Hepatocyte (in vitro differentiated cells): Measurements from ENCODE around the gene CYGB.

Source experiments
- EZH2 ChIP-seq: fragments of 200-600 bp; sonication (generic); IDR thresholded peaks from 2 replicates; pipeline ENCODE4 v1.6.1; 2016; ENCODE audit warnings: antibody characterized with exemption, mild to moderate bottlenecking, borderline replicate concordance
- EZH2phosphoT487 ChIP-seq: fragments of 200-600 bp; sonication (generic); IDR thresholded peaks from one replicate; pipeline ENCODE4 v1.6.1; 2018; ENCODE audit warnings: antibody characterized with exemption, mild to moderate bottlenecking, low read depth, moderate library complexity; ENCODE audit not compliant: unreplicated experiment, severe bottlenecking
- TF ChIP-seq, protein P1 (sequence below): fragments of 200-600 bp; sonication (generic); IDR thresholded peaks from 2 replicates; pipeline ENCODE4 v1.5.1; 2016; ENCODE audit warnings: antibody characterized with exemption, mild to moderate bottlenecking; ENCODE audit not compliant: poor library complexity

DNA sequence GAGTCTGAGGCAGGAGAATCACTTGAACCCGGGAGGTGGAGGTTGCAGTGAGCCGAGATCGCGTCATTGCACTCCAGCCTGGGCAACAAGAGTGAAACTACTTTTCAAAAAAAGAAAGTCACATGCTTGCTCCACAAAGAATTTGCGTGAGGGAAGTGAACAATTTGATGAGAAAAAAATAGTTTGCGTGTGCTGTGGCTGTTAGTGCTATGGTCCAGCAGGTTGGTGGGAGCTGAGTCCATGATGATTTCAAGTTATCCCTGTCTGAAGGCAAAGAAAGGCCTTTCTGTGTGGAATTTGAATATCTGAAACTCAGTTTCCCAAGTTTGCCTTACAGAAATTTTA lies 23.3 kb upstream of the CYGB start:
- TF ChIP-seq, protein P1, sequence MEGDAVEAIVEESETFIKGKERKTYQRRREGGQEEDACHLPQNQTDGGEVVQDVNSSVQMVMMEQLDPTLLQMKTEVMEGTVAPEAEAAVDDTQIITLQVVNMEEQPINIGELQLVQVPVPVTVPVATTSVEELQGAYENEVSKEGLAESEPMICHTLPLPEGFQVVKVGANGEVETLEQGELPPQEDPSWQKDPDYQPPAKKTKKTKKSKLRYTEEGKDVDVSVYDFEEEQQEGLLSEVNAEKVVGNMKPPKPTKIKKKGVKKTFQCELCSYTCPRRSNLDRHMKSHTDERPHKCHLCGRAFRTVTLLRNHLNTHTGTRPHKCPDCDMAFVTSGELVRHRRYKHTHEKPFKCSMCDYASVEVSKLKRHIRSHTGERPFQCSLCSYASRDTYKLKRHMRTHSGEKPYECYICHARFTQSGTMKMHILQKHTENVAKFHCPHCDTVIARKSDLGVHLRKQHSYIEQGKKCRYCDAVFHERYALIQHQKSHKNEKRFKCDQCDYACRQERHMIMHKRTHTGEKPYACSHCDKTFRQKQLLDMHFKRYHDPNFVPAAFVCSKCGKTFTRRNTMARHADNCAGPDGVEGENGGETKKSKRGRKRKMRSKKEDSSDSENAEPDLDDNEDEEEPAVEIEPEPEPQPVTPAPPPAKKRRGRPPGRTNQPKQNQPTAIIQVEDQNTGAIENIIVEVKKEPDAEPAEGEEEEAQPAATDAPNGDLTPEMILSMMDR, result no peak
- TF ChIP-seq EZH2 (no peak), EZH2phosphoT487 (no peak)
